ENCODE measurements around the gene DMRTC1.
"Not testable (repeated sequence)": the region's sequence is repeated elsewhere in the genome, so short reads cannot be mapped to it uniquely, and the experiment has no call there.

DMRTC1 gene

GRCh38 chrX:72943819-72944169 lies at the start of gene DMRTC1:
Gene DMRTC1, minus strand, starts transcription at chrX:72943837. Its CDS starts 68,143 bp downstream, at chrX:72875694.
- H3K27me3 ChIP-seq (ENCODE audit: control insufficient read depth, insufficient read depth, low read length); H3K4me3 ChIP-seq (ENCODE audit: low read depth, low read length); H3K9me3 ChIP-seq (ENCODE audit: control insufficient read depth, insufficient read depth, low read depth, low read length); H3K9ac ChIP-seq (ENCODE audit: low read length); H3K4me1 ChIP-seq (ENCODE audit: control insufficient read depth, insufficient read depth, low read length); H3K27ac ChIP-seq (ENCODE audit: low read depth, low read length); H3K36me3 ChIP-seq (ENCODE audit: control insufficient read depth, insufficient read depth, low read length): not testable (repeated sequence)

- H3K4me3 ChIP-seq (ENCODE audit: low read depth, low read length); H3K27me3 ChIP-seq (ENCODE audit: control insufficient read depth, insufficient read depth, low read length); H3K9ac ChIP-seq (ENCODE audit: low read length); H3K9me3 ChIP-seq (ENCODE audit: control insufficient read depth, insufficient read depth, low read depth, low read length); H3K36me3 ChIP-seq (ENCODE audit: control insufficient read depth, insufficient read depth, low read length); H3K4me1 ChIP-seq (ENCODE audit: control insufficient read depth, insufficient read depth, low read length); H3K27ac ChIP-seq (ENCODE audit: low read depth, low read length): not testable (repeated sequence)
Measured at GRCh38 chrX:72980894-72981469, 37.3 kb upstream of the DMRTC1 start.

GRCh38 chrX:72974885-72975284 lies 31.2 kb upstream of the DMRTC1 start:
- not testable (repeated sequence) for H3K36me3 ChIP-seq (ENCODE audit: control insufficient read depth, insufficient read depth, low read length); H3K9ac ChIP-seq (ENCODE audit: low read length); H3K27ac ChIP-seq (ENCODE audit: low read depth, low read length); H3K4me1 ChIP-seq (ENCODE audit: control insufficient read depth, insufficient read depth, low read length); H3K27me3 ChIP-seq (ENCODE audit: control insufficient read depth, insufficient read depth, low read length); H3K4me3 ChIP-seq (ENCODE audit: low read depth, low read length); H3K9me3 ChIP-seq (ENCODE audit: control insufficient read depth, insufficient read depth, low read depth, low read length)

GRCh38 chrX:72971859-72972258 lies 28.2 kb upstream of the DMRTC1 start:
- not testable (repeated sequence) for H3K4me3 ChIP-seq (ENCODE audit: low read depth, low read length); H3K27me3 ChIP-seq (ENCODE audit: control insufficient read depth, insufficient read depth, low read length); H3K4me1 ChIP-seq (ENCODE audit: control insufficient read depth, insufficient read depth, low read length); H3K9me3 ChIP-seq (ENCODE audit: control insufficient read depth, insufficient read depth, low read depth, low read length); H3K27ac ChIP-seq (ENCODE audit: low read depth, low read length); H3K36me3 ChIP-seq (ENCODE audit: control insufficient read depth, insufficient read depth, low read length); H3K9ac ChIP-seq (ENCODE audit: low read length)

- H3K27me3 ChIP-seq (ENCODE audit: control insufficient read depth, insufficient read depth, low read length); H3K4me3 ChIP-seq (ENCODE audit: low read depth, low read length); H3K36me3 ChIP-seq (ENCODE audit: control insufficient read depth, insufficient read depth, low read length); H3K27ac ChIP-seq (ENCODE audit: low read depth, low read length); H3K4me1 ChIP-seq (ENCODE audit: control insufficient read depth, insufficient read depth, low read length); H3K9ac ChIP-seq (ENCODE audit: low read length); H3K9me3 ChIP-seq (ENCODE audit: control insufficient read depth, insufficient read depth, low read depth, low read length): not testable (repeated sequence)
Measured at GRCh38 chrX:72959971-72960370, 16.3 kb upstream of the DMRTC1 start.

- H3K9ac ChIP-seq (ENCODE audit: low read length); H3K27ac ChIP-seq (ENCODE audit: low read depth, low read length); H3K4me1 ChIP-seq (ENCODE audit: control insufficient read depth, insufficient read depth, low read length); H3K36me3 ChIP-seq (ENCODE audit: control insufficient read depth, insufficient read depth, low read length); H3K27me3 ChIP-seq (ENCODE audit: control insufficient read depth, insufficient read depth, low read length); H3K4me3 ChIP-seq (ENCODE audit: low read depth, low read length); H3K9me3 ChIP-seq (ENCODE audit: control insufficient read depth, insufficient read depth, low read depth, low read length): not testable (repeated sequence)
Measured at GRCh38 chrX:72943035-72943818, 410 bp downstream of the DMRTC1 start.

- H3K9ac ChIP-seq (ENCODE audit: low read length); H3K4me1 ChIP-seq (ENCODE audit: control insufficient read depth, insufficient read depth, low read length); H3K27me3 ChIP-seq (ENCODE audit: control insufficient read depth, insufficient read depth, low read length); H3K27ac ChIP-seq (ENCODE audit: low read depth, low read length); H3K4me3 ChIP-seq (ENCODE audit: low read depth, low read length); H3K36me3 ChIP-seq (ENCODE audit: control insufficient read depth, insufficient read depth, low read length); H3K9me3 ChIP-seq (ENCODE audit: control insufficient read depth, insufficient read depth, low read depth, low read length): not testable (repeated sequence)
Measured at GRCh38 chrX:72942272-72942671, 1.4 kb downstream of the DMRTC1 start.

GRCh38 chrX:72937906-72938305 lies 5.7 kb downstream of the DMRTC1 start, which contains the start of gene FAM236A:
Gene FAM236A, plus strand, starts transcription at chrX:72938206. Its CDS starts 57 bp downstream, at chrX:72938263.
- H3K4me1 ChIP-seq (ENCODE audit: control insufficient read depth, insufficient read depth, low read length); H3K27ac ChIP-seq (ENCODE audit: low read depth, low read length); H3K9ac ChIP-seq (ENCODE audit: low read length); H3K9me3 ChIP-seq (ENCODE audit: control insufficient read depth, insufficient read depth, low read depth, low read length); H3K36me3 ChIP-seq (ENCODE audit: control insufficient read depth, insufficient read depth, low read length); H3K27me3 ChIP-seq (ENCODE audit: control insufficient read depth, insufficient read depth, low read length); H3K4me3 ChIP-seq (ENCODE audit: low read depth, low read length): not testable (repeated sequence)

- H3K27me3 ChIP-seq (ENCODE audit: control insufficient read depth, insufficient read depth, low read length); H3K4me1 ChIP-seq (ENCODE audit: control insufficient read depth, insufficient read depth, low read length); H3K36me3 ChIP-seq (ENCODE audit: control insufficient read depth, insufficient read depth, low read length); H3K27ac ChIP-seq (ENCODE audit: low read depth, low read length); H3K9me3 ChIP-seq (ENCODE audit: control insufficient read depth, insufficient read depth, low read depth, low read length); H3K4me3 ChIP-seq (ENCODE audit: low read depth, low read length); H3K9ac ChIP-seq (ENCODE audit: low read length): not testable (repeated sequence)
Measured at GRCh38 chrX:72936882-72937455, 6.7 kb downstream of the DMRTC1 start.

GRCh38 chrX:72936455-72936854 lies 7.2 kb downstream of the DMRTC1 start:
- H3K4me1 ChIP-seq (ENCODE audit: control insufficient read depth, insufficient read depth, low read length); H3K27ac ChIP-seq (ENCODE audit: low read depth, low read length); H3K4me3 ChIP-seq (ENCODE audit: low read depth, low read length): not testable (repeated sequence)

GRCh38 chrX:72932283-72932682 lies 11.4 kb downstream of the DMRTC1 start:
- H3K27ac ChIP-seq (ENCODE audit: low read depth, low read length); H3K4me3 ChIP-seq (ENCODE audit: low read depth, low read length); H3K9me3 ChIP-seq (ENCODE audit: control insufficient read depth, insufficient read depth, low read depth, low read length); H3K4me1 ChIP-seq (ENCODE audit: control insufficient read depth, insufficient read depth, low read length); H3K27me3 ChIP-seq (ENCODE audit: control insufficient read depth, insufficient read depth, low read length); H3K9ac ChIP-seq (ENCODE audit: low read length); H3K36me3 ChIP-seq (ENCODE audit: control insufficient read depth, insufficient read depth, low read length): not testable (repeated sequence)

More at GRCh38 chrX:72936455-72936854, 7.2 kb downstream of the DMRTC1 start:
- H3K36me3 ChIP-seq (ENCODE audit: control insufficient read depth, insufficient read depth, low read length); H3K27me3 ChIP-seq (ENCODE audit: control insufficient read depth, insufficient read depth, low read length); H3K9ac ChIP-seq (ENCODE audit: low read length); H3K9me3 ChIP-seq (ENCODE audit: control insufficient read depth, insufficient read depth, low read depth, low read length): not testable (repeated sequence)

Measured in HUES6 (cell line).